WTC11 (cell line): ENCODE data around the gene EHD4. TPM values are rescaled to one million over a fixed set of nuclear protein-coding genes. Genes with fewer than 3 reads are reported as not detected.

Experiments
- ATAC-seq: fragments of 200-7000 bp; cut with Tn5 transposase; 2 replicates; pipeline ENCODE4 v1.10.0; 2021; ENCODE audit warnings: mild to moderate bottlenecking, moderate library complexity
- CTCF ChIA-PET: fragments of 300-600 bp; sonication (Branson Sonifier 250); formaldehyde crosslinking; loops from one replicate; lab custom pipeline; 2021; ENCODE audit warnings: antibody characterized with exemption; lab: Charles Lee
- POLR2A ChIA-PET: fragments of 350-600 bp; sonication (Branson Sonifier 250); formaldehyde crosslinking; loops from one replicate; lab custom pipeline; 2021; ENCODE audit warnings: antibody characterized with exemption; lab: Charles Lee
- DNase-seq: peaks from one replicate; pipeline ENCODE4 v3.0.0; 2021; ENCODE audit warnings: low spot score
- H3K27ac Mint-ChIP-seq: 2 replicates; pipeline ENCODE4 v1.8.0; 2021; ENCODE audit warnings: mixed read lengths
- H3K27me3 Mint-ChIP-seq: 2 replicates; pipeline ENCODE4 v1.8.0; 2021; ENCODE audit warnings: low read depth, mild to moderate bottlenecking, moderate library complexity, mixed read lengths
- H3K36me3 Mint-ChIP-seq: 2 replicates; pipeline ENCODE4 v1.8.0; 2021; ENCODE audit warnings: mixed read lengths
- H3K4me1 Mint-ChIP-seq: 2 replicates; pipeline ENCODE4 v1.8.0; 2022; ENCODE audit warnings: mixed read lengths
- H3K4me3 Mint-ChIP-seq: 2 replicates; pipeline ENCODE4 v1.8.0; 2021; ENCODE audit warnings: mild to moderate bottlenecking, moderate library complexity, mixed read lengths
- H3K9me3 Mint-ChIP-seq: 2 replicates; pipeline ENCODE4 v1.8.0; 2021; ENCODE audit warnings: mixed read lengths
- MXD4 ChIP-seq: fragments of 250-450 bp; sonication (Bioruptor Pico); IDR thresholded peaks from 2 replicates; pipeline ENCODE4 v1.8.0; 2021; ENCODE audit warnings: mild to moderate bottlenecking, moderate library complexity, borderline replicate concordance
- NFATC4 ChIP-seq: fragments of 250-450 bp; sonication (Bioruptor Pico); IDR thresholded peaks from 2 replicates; pipeline ENCODE4 v1.9.0; 2021; ENCODE audit warnings: mild to moderate bottlenecking
- NFE2L1 ChIP-seq: sonication (generic); formaldehyde crosslinking; IDR thresholded peaks from 2 replicates; pipeline ENCODE4 v1.8.1; 2023; ENCODE audit warnings: missing genetic modification reagents
- NR3C1 ChIP-seq: sonication (generic); formaldehyde crosslinking; conservative IDR thresholded peaks from 2 replicates; pipeline ENCODE4 v1.8.1; 2023; ENCODE audit warnings: low read depth, mild to moderate bottlenecking, missing genetic modification reagents
- OVOL2 ChIP-seq: fragments of 250-450 bp; sonication (Bioruptor Pico); IDR thresholded peaks from 2 replicates; pipeline ENCODE4 v1.9.0; 2021; ENCODE audit warnings: mild to moderate bottlenecking, borderline replicate concordance
- RORB ChIP-seq: fragments of 250-450 bp; sonication (Bioruptor Pico); IDR thresholded peaks from 2 replicates; pipeline ENCODE4 v1.9.0; 2021; ENCODE audit warnings: mild to moderate bottlenecking
- SMAD3 ChIP-seq: sonication (generic); formaldehyde crosslinking; IDR thresholded peaks from 2 replicates; pipeline ENCODE4 v1.8.0; 2022; ENCODE audit warnings: missing genetic modification reagents, mild to moderate bottlenecking, borderline replicate concordance
- SMAD4 ChIP-seq: sonication (generic); formaldehyde crosslinking; IDR thresholded peaks from 2 replicates; pipeline ENCODE4 v1.8.0; 2022; ENCODE audit warnings: mild to moderate bottlenecking, missing genetic modification reagents
- SP1 ChIP-seq: sonication (generic); formaldehyde crosslinking; conservative IDR thresholded peaks from 2 replicates; pipeline ENCODE4 v1.8.1; 2022; ENCODE audit warnings: missing genetic modification reagents
- TEAD4 ChIP-seq: sonication (generic); formaldehyde crosslinking; IDR thresholded peaks from 2 replicates; pipeline ENCODE4 v1.8.0; 2022; ENCODE audit warnings: mild to moderate bottlenecking, missing genetic modification reagents
- TP53 ChIP-seq: sonication (generic); formaldehyde crosslinking; IDR thresholded peaks from 2 replicates; pipeline ENCODE4 v1.8.1; 2023; ENCODE audit warnings: mild to moderate bottlenecking, missing genetic modification reagents
- ZNF138 ChIP-seq: sonication (generic); formaldehyde crosslinking; conservative IDR thresholded peaks from 2 replicates; pipeline ENCODE4 v1.8.1; 2022; ENCODE audit warnings: mild to moderate bottlenecking, moderate library complexity, missing genetic modification reagents
- ZNF317 ChIP-seq: sonication (generic); formaldehyde crosslinking; IDR thresholded peaks from 2 replicates; pipeline ENCODE4 v1.8.1; 2023; ENCODE audit warnings: low read depth, mild to moderate bottlenecking, moderate library complexity, missing genetic modification reagents, borderline replicate concordance
- ZNF671 ChIP-seq: fragments of 250-450 bp; sonication (Bioruptor Pico); IDR thresholded peaks from 2 replicates; pipeline ENCODE4 v1.8.0; 2021; ENCODE audit warnings: mild to moderate bottlenecking
- total RNA-seq: library from RNA; stranded (reverse); gene quantifications from 3 replicates; pipeline ENCODE4 v1.2.3, GENCODE V29; 2021
- TF ChIP-seq, protein P1 (sequence below): fragments of 250-450 bp; sonication (Bioruptor Pico); IDR thresholded peaks from 2 replicates; pipeline ENCODE4 v1.9.0; 2021; ENCODE audit warnings: moderate library complexity, mild to moderate bottlenecking, inconsistent platforms, borderline replicate concordance
- TF ChIP-seq, protein P2 (sequence below): fragments of 250-450 bp; sonication (Bioruptor Pico); IDR thresholded peaks from 2 replicates; pipeline ENCODE4 v1.8.0; 2021; ENCODE audit warnings: mild to moderate bottlenecking
- TF ChIP-seq, protein P3 (sequence below): fragments of 250-450 bp; sonication (Bioruptor Pico); IDR thresholded peaks from 2 replicates; pipeline ENCODE4 v2.1.2; 2022; ENCODE audit warnings: mild to moderate bottlenecking, moderate library complexity
- TF ChIP-seq, protein P4 (sequence below): sonication (generic); formaldehyde crosslinking; IDR thresholded peaks from 2 replicates; pipeline ENCODE4 v1.8.1; 2023; ENCODE audit warnings: mild to moderate bottlenecking, missing genetic modification reagents, borderline replicate concordance
- TF ChIP-seq, protein P5 (sequence below): fragments of 250-450 bp; sonication (Bioruptor Pico); IDR thresholded peaks from 2 replicates; pipeline ENCODE4 v1.9.0; 2021; ENCODE audit warnings: mild to moderate bottlenecking
- TF ChIP-seq, protein P6 (sequence below): sonication (generic); formaldehyde crosslinking; IDR thresholded peaks from 2 replicates; pipeline ENCODE4 v1.8.0; 2022; ENCODE audit warnings: mild to moderate bottlenecking, missing genetic modification reagents
- TF ChIP-seq, protein P7 (sequence below): sonication (generic); formaldehyde crosslinking; IDR thresholded peaks from 2 replicates; pipeline ENCODE4 v1.8.1; 2023; ENCODE audit warnings: mild to moderate bottlenecking, moderate library complexity, missing genetic modification reagents

Gene EHD4
- total RNA-seq, 1 experiment from 2014 or later, result 23.9 TPM

DNA sequence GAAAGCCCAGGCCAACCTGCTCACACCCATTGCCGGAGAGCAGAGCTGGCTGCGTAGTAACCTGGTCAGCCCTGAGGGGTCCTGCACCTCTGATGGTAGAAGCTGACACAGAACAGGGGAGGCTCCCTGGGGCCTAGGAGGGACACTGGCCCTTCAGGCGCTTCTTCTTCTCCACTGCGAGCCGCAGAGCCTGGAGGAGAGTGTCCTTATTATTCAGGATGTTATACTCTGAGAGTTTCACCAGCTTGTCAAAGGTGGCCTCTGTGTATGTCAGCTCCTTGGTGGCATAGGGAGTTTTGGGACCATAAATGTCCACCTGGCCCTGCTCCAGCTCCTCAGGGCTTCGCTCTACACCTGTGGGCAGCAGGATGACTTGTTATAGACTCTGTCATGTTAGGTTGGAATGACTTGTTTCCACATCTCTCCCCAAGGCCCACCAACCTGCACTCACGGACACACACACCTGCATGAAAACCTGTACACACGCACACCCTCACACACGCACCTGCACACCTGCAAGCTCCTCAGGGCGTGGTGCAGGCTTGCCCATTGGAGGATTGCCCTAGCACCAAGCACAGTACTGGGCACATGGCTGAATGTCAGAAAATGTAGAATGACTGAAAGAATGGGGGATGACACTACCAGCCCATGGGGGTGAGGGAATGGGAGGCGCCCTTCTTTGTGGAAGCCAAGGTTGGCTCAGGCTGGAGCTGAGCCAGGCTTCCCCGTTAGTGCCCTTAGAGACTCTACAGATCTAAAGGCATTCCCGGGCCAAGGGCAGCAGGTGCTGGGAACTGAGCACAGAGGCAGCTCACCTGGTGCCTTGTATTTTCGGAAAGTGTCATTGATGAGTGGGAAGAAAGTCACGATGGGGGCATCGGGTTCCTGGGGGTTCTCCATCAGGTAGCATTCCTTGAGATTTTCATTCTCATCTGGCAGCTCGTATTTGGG, 11.5 kb upstream of the EHD4 start:
- ChIA-PET CTCF (interaction anchor here (0.7 to 7.5 kb wide), 5 partner anchors 73 to 154 kb away, joined by 3 to 121 read pairs (median 4); no protein-coding TSS in a partner anchor), POLR2A (no interaction called here)
- no peaks in the 10 kb centered on the region for H3K36me3 Mint-ChIP-seq
- TF ChIP-seq NFE2L1, result no peak
- TF ChIP-seq ZNF138 (CRISPR knock-in tag), result no peak
- TF ChIP-seq, protein P1, sequence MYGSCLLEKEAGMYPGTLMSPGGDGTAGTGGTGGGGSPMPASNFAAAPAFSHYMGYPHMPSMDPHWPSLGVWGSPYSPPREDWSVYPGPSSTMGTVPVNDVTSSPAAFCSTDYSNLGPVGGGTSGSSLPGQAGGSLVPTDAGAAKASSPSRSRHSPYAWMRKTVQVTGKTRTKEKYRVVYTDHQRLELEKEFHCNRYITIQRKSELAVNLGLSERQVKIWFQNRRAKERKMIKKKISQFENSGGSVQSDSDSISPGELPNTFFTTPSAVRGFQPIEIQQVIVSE (CRISPR knock-in tag), result no peak
- TF ChIP-seq TEAD4 (CRISPR knock-in tag), result no peak
- no peak for TF ChIP-seq SMAD3 (CRISPR knock-in tag)
- no peak for TF ChIP-seq ZNF317 (CRISPR knock-in tag)
- TF ChIP-seq, protein P2, sequence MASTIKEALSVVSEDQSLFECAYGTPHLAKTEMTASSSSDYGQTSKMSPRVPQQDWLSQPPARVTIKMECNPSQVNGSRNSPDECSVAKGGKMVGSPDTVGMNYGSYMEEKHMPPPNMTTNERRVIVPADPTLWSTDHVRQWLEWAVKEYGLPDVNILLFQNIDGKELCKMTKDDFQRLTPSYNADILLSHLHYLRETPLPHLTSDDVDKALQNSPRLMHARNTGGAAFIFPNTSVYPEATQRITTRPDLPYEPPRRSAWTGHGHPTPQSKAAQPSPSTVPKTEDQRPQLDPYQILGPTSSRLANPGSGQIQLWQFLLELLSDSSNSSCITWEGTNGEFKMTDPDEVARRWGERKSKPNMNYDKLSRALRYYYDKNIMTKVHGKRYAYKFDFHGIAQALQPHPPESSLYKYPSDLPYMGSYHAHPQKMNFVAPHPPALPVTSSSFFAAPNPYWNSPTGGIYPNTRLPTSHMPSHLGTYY (CRISPR knock-in tag), result no peak
- TF ChIP-seq MXD4 (CRISPR knock-in tag), result no peak
- TF ChIP-seq ZNF671 (CRISPR knock-in tag), result no peak
- TF ChIP-seq NR3C1 (CRISPR knock-in tag), result no peak
- TF ChIP-seq, protein P3, sequence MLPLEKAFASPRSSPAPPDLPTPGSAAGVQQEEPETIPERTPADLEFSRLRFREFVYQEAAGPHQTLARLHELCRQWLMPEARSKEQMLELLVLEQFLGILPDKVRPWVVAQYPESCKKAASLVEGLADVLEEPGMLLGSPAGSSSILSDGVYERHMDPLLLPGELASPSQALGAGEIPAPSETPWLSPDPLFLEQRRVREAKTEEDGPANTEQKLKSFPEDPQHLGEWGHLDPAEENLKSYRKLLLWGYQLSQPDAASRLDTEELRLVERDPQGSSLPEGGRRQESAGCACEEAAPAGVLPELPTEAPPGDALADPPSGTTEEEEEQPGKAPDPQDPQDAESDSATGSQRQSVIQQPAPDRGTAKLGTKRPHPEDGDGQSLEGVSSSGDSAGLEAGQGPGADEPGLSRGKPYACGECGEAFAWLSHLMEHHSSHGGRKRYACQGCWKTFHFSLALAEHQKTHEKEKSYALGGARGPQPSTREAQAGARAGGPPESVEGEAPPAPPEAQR, result no peak
- TF ChIP-seq SP1 (CRISPR knock-in tag), result no peak
- TF ChIP-seq, protein P4, sequence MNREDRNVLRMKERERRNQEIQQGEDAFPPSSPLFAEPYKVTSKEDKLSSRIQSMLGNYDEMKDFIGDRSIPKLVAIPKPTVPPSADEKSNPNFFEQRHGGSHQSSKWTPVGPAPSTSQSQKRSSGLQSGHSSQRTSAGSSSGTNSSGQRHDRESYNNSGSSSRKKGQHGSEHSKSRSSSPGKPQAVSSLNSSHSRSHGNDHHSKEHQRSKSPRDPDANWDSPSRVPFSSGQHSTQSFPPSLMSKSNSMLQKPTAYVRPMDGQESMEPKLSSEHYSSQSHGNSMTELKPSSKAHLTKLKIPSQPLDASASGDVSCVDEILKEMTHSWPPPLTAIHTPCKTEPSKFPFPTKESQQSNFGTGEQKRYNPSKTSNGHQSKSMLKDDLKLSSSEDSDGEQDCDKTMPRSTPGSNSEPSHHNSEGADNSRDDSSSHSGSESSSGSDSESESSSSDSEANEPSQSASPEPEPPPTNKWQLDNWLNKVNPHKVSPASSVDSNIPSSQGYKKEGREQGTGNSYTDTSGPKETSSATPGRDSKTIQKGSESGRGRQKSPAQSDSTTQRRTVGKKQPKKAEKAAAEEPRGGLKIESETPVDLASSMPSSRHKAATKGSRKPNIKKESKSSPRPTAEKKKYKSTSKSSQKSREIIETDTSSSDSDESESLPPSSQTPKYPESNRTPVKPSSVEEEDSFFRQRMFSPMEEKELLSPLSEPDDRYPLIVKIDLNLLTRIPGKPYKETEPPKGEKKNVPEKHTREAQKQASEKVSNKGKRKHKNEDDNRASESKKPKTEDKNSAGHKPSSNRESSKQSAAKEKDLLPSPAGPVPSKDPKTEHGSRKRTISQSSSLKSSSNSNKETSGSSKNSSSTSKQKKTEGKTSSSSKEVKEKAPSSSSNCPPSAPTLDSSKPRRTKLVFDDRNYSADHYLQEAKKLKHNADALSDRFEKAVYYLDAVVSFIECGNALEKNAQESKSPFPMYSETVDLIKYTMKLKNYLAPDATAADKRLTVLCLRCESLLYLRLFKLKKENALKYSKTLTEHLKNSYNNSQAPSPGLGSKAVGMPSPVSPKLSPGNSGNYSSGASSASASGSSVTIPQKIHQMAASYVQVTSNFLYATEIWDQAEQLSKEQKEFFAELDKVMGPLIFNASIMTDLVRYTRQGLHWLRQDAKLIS, result no peak
- no peak for TF ChIP-seq NFATC4
- TF ChIP-seq OVOL2 (CRISPR knock-in tag), result no peak
- H3K4me3 Mint-ChIP-seq, result no peak overlapping the region
- H3K27me3 Mint-ChIP-seq, result peaks cover 3% of the 10 kb centered on the region; the same call in 1 of the 2 replicates
- no peak overlapping the region for H3K27ac Mint-ChIP-seq
- no peak for ATAC-seq
- H3K4me1 Mint-ChIP-seq, result peaks cover 13% of the 10 kb centered on the region
- DNase-seq, result no peak
- no peaks in the 10 kb centered on the region for H3K9me3 Mint-ChIP-seq

DNA sequence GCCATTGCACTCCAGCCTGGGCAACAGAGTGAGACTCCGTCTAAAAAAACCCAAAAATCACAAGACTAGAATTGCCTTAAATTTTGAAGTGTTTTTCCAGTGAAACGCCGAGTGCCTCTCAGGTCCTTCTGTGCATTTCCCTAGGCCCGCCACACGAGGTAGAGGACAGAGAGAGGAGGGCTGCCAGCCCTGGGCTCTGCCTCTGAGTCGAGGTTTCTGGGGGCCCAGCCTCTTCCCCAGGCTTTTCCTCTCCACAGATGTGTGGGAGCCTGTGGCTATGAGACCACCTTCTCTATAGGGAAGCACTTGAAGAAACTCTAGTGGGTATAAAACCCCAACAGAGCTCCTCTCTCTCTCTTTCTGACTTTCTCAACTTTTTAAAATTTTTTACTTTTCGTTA, 10.9 kb upstream of the EHD4 start:
- ChIA-PET POLR2A (no interaction called here), CTCF (interaction anchor here (0.9 to 1.5 kb wide), 3 partner anchors 73 to 101 kb away, joined by 3 to 7 read pairs (median 4); no protein-coding TSS in a partner anchor)
- H3K27ac Mint-ChIP-seq, result no peak overlapping the region
- peaks cover 16% of the 10 kb centered on the region for H3K4me1 Mint-ChIP-seq
- DNase-seq (no peak), ATAC-seq (peak; percentile 74)
- no peaks in the 10 kb centered on the region for H3K36me3 Mint-ChIP-seq
- no peak overlapping the region for H3K4me3 Mint-ChIP-seq
- H3K9me3 Mint-ChIP-seq, result no peaks in the 10 kb centered on the region
- H3K27me3 Mint-ChIP-seq, result peaks cover 4% of the 10 kb centered on the region; the same call in 1 of the 2 replicates
- TF ChIP-seq, protein P5, sequence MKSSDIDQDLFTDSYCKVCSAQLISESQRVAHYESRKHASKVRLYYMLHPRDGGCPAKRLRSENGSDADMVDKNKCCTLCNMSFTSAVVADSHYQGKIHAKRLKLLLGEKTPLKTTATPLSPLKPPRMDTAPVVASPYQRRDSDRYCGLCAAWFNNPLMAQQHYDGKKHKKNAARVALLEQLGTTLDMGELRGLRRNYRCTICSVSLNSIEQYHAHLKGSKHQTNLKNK, result no peak
- TF ChIP-seq, protein P6, sequence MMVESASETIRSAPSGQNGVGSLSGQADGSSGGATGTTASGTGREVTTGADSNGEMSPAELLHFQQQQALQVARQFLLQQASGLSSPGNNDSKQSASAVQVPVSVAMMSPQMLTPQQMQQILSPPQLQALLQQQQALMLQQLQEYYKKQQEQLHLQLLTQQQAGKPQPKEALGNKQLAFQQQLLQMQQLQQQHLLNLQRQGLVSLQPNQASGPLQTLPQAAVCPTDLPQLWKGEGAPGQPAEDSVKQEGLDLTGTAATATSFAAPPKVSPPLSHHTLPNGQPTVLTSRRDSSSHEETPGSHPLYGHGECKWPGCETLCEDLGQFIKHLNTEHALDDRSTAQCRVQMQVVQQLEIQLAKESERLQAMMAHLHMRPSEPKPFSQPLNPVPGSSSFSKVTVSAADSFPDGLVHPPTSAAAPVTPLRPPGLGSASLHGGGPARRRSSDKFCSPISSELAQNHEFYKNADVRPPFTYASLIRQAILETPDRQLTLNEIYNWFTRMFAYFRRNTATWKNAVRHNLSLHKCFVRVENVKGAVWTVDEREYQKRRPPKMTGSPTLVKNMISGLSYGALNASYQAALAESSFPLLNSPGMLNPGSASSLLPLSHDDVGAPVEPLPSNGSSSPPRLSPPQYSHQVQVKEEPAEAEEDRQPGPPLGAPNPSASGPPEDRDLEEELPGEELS (CRISPR knock-in tag), result no peak
- no peak for TF ChIP-seq RORB
- TF ChIP-seq TP53 (CRISPR knock-in tag), result no peak
- TF ChIP-seq, protein P3, result no peak
- TF ChIP-seq, protein P7, sequence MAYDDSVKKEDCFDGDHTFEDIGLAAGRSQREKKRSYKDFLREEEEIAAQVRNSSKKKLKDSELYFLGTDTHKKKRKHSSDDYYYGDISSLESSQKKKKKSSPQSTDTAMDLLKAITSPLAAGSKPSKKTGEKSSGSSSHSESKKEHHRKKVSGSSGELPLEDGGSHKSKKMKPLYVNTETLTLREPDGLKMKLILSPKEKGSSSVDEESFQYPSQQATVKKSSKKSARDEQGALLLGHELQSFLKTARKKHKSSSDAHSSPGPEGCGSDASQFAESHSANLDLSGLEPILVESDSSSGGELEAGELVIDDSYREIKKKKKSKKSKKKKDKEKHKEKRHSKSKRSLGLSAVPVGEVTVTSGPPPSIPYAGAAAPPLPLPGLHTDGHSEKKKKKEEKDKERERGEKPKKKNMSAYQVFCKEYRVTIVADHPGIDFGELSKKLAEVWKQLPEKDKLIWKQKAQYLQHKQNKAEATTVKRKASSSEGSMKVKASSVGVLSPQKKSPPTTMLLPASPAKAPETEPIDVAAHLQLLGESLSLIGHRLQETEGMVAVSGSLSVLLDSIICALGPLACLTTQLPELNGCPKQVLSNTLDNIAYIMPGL (CRISPR knock-in tag), result no peak
- no peak for TF ChIP-seq SMAD4 (CRISPR knock-in tag)
